Left ventricle myocardium superior (tissue), 1 donor: ENCODE measurements around the gene STX4. TPM values are rescaled to one million over a fixed set of nuclear protein-coding genes. Genes with fewer than 3 reads are reported as not detected.

Experiments
- ATAC-seq: fragments of 200-7000 bp; cut with Tn5 transposase; one replicate; pipeline ENCODE4 v1.9.1; 2020; ENCODE audit warnings: mild to moderate bottlenecking, moderate library complexity
- DNase-seq: peaks from one replicate; pipeline ENCODE4 v3.0.0-alpha.2; 2020
- intact Hi-C: fragments of 100-400 bp; cut with micrococcal nuclease; formaldehyde crosslinking; loops from one replicate; pipeline ENCODE4 v1.11.0; 2022
- total RNA-seq: library from RNA; stranded (reverse); fragmentation: NEBNext Ultra II Directional; extraction: Animal tissue kit (Norgen Biotek cat#: 25700); gene quantifications from one replicate; pipeline ENCODE4 v1.2.1, GENCODE V29; 2021
- donor health status: DM: no; HTN: yes; CAD: no; lungs with severe emphysema.

The STX4 gene
- total RNA-seq, 1 donor from 2014 or later = 42.4 TPM

- no peak for DNase-seq
- intact Hi-C loops = no loop called here
- no peak for ATAC-seq
These were observed 46.1 kb downstream of the STX4 start for GRCh38 chr16:31079342-31079944.

GRCh38 chr16:31080035-31080629 is 46.8 kb downstream of the STX4 start:
- intact Hi-C loops = no loop called here
- ATAC-seq (no peak), DNase-seq (no peak)

DNA sequence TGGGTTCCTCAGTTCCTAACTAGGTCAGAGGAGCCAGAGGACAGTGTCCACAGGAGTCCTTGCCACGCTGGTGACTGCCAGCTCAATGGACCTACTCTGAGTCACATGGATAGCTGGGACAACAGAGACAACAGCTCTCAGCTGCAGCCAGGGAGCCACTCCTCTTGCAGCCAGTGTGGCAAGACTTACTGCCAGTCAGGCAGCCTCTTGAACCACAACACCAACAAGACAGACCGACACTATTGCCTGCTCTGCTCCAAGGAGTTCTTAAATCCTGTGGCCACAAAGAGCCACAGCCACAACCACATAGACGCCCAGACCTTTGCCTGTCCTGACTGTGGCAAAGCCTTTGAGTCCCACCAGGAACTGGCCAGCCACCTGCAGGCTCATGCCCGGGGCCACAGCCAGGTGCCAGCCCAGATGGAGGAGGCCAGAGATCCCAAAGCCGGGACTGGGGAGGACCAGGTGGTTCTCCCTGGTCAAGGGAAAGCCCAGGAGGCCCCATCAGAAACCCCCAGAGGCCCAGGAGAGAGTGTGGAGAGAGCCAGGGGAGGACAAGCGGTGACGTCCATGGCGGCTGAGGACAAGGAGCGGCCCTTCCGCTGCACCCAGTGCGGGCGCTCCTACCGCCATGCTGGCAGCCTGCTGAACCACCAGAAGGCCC is 47.5 kb downstream of the STX4 start:
- DNase-seq (no peak), ATAC-seq (no peak)
- intact Hi-C loops = no loop called here

- no peak for ATAC-seq
- intact Hi-C loops = no loop called here
- DNase-seq = no peak
These were observed 48.3 kb downstream of the STX4 start for GRCh38 chr16:31081428-31082351.

DNA sequence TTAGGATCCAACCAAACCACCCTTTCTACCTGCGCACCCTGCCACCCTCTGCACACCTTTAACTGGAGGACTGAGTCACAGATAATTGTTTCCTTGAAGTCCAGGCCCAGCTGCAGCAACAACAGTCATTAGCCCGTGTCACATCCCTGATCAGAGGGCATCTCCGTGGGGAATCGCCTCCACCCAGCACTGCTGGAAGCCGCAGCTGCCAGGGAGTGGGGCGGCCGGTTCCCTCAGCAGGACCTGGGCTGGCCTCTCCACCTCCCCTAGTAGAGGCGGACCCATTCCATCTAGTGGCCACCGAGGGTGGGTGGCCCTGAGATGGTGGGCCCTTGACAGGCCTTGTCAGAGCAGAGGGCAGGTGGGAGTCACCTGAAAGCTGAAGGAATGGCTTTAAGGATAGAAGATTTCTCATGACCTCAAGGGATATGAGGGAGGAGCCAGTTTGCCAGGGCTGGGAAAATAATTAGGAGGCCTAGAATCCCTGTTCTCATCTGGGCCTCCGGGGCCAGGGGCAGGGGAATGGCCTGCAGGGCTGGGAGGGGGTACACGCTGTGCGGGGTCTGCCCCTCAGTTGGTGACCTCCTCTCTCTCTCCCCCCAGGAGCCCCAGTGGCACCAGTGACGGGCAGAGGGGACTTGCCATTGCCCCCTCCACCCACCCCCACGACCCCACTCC is 49.1 kb downstream of the STX4 start:
- DNase-seq (no peak), ATAC-seq (no peak)
- intact Hi-C loops = no loop called here

- intact Hi-C loops = no loop called here
These were observed 49.7 kb downstream of the STX4 start for GRCh38 chr16:31083081-31083480.

DNA sequence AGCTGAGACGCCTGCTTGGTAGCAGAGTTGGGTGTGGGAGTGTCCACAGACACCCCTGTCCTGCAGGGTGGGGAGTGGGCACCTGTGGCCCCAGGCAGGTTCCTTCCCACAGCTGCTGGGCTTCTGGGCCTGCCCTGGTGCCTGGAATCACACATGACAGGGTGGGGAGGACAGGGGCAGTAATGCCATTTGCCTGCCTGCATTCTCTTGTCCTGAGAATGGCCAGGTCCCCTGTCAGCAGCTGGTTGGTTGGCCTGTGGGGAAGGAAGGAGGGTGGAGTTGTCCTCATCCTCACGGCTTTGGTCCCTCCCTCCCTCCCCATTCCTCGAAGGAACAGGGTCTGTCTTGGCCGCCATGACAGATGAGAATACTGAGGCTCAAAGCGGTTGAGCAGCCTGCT is 50.2 kb downstream of the STX4 start:
- DNase-seq (no peak), ATAC-seq (no peak)
- intact Hi-C loops = no loop called here

More at GRCh38 chr16:31083081-31083480, 49.7 kb downstream of the STX4 start:
- DNase-seq (no peak), ATAC-seq (no peak)

DNA sequence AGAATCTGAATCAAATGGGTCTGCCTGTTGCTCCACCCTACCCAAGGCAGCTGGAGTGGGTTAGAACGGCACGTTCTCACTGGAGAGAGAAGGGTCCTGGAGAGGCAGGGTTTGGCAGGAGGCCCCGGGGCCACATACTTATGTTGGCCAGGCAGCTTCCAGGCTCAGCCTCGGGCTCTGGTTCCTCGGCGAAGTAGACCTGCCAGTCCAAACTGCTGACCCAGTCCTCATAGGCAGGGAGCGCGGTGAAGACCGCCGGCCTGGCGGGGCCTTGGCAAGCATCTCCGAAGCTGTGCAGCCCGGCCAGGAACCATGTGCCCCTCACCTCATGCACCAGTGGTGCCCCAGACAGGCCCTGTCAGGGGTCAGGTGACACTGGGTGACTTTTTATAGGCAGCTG is 50.6 kb downstream of the STX4 start:
- no peak for ATAC-seq
- intact Hi-C loops = no loop called here
- DNase-seq = no peak

GRCh38 chr16:31084584-31085302 is 51.4 kb downstream of the STX4 start:
- ATAC-seq (no peak), DNase-seq (no peak)
- intact Hi-C loops = no loop called here

- ATAC-seq (no peak), DNase-seq (no peak)
- intact Hi-C loops = no loop called here
These were observed 52.1 kb downstream of the STX4 start for GRCh38 chr16:31085411-31085810.

- ATAC-seq (no peak), DNase-seq (no peak)
- intact Hi-C loops = no loop called here
These were observed 52.7 kb downstream of the STX4 start for GRCh38 chr16:31085873-31086628.

DNA sequence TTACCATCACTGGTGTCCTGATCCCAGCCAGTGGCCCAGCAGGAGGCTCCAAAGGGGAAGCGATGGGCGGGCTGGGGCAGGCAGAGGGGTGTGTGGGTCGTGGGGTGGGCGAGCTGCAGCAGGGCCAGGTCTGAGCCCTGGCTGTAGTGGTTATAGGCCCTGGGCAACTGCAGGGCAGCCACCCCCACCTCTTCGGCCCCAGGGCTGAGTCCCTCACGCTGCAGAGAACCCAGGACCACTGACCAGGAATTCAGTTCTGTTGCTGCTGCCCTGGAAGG is 53.2 kb downstream of the STX4 start:
- intact Hi-C loops = no loop called here
- DNase-seq (no peak), ATAC-seq (no peak)

DNA sequence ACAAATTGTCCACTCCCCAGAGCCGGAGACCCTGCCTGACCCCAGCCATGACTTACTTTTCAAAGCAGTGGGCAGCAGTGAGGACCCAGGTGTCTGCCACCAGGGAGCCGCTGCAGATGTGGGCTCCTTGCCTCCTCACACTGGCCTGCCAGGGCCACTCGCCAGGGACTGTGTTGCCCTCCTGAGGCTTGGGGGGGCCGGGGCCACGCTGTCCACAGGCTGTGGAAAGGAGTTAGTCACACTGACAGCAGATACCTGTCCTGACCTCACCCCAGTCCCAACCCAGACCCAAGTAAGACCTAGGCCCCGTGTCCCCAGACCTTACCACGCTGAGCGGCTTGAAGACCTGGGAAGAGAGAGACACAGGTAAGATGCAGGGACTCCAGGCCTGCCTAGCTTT is 54.1 kb downstream of the STX4 start:
- intact Hi-C loops = no loop called here
- ATAC-seq = no peak

DNA sequence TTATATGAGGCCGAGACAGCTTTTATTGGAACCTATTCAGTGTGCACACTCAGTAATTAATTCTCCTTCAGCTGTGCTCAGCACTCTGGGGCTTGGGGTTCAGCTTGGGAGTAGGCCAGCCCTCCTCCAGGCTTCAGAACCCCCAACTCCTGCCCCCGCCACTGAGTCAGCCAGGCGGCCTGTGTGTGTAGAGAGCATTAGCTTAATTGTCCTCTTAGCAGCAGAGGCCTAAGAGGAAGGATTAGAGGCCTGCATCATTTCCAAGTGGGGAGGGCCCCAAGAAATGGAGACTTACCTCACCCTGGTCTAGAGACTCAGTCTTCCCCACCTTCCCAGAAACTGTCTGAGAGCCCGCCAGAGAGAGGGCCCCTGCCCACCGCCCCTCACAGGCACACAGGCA is 54.6 kb downstream of the STX4 start:
- DNase-seq (no peak), ATAC-seq (no peak)
- intact Hi-C loops = no loop called here

More for the DNA sequence above, 54.1 kb downstream of the STX4 start:
- DNase-seq = no peak

GRCh38 chr16:31088459-31089183 is 55.3 kb downstream of the STX4 start, which contains the start of gene PRSS53:
Gene PRSS53 (minus strand): TSS chr16:31088943. CDS start chr16:31088809, 134 bp downstream.
- DNase-seq (no peak), ATAC-seq (no peak)
- intact Hi-C loops = no loop called here

GRCh38 chr16:31089199-31089598 is 55.8 kb downstream of the STX4 start:
- ATAC-seq (no peak), DNase-seq (no peak)
- intact Hi-C loops = no loop called here
